HG02588 (cell line): ENCODE measurements around the gene SYCP2L.
"Not testable (repeated sequence)": the region's sequence is repeated elsewhere in the genome, so short reads cannot be mapped to it uniquely, and the experiment has no call there.

ENCODE experiments used
- ATAC-seq: cut with Tn5 transposase; IDR thresholded peaks from one replicate; pipeline ENCODE4 v1.9.1; 2021; ENCODE audit warnings: mild to moderate bottlenecking, moderate library complexity; ENCODE audit not compliant: unreplicated experiment

SYCP2L gene

DNA sequence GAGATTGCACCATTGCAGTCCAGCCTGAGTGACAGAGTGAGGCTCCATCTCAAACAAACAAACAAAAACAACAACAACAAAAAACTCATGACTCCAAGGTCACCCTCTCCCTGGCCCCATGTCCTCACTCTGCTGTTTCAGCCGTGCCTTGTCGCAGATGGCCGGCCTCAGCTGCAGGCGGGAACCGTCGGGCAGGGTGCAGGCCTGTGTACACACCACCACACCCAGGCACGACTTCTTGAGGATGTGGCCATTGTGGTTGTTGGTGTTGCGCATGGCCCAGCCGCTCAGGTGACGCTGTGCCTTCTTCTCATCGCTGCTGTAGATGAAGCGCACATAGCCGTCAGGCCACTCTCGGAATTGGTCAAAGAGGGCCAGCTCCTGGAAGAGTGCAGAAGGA is 9.8 kb upstream of the SYCP2L start:
- ATAC-seq, result no peak

DNA sequence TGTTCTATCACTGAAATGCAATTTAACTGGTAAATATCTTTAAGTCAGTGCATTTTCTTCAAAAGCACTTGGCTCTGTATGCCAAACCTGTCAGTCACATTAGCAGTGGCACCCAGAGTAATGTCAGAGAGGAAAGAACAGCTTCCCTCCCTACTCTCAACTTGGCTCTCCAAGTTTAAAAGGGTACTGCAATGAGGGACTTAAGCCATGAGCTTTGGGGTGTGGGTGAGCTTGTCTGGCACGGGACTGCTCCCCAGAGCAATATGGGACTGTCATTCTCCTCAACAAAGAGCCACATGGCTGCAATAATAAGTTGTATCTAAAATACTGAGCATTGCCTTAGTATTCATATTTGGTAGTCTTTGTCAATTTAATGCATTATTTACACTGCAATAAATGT is 9.0 kb upstream of the SYCP2L start:
- no peak for ATAC-seq

DNA sequence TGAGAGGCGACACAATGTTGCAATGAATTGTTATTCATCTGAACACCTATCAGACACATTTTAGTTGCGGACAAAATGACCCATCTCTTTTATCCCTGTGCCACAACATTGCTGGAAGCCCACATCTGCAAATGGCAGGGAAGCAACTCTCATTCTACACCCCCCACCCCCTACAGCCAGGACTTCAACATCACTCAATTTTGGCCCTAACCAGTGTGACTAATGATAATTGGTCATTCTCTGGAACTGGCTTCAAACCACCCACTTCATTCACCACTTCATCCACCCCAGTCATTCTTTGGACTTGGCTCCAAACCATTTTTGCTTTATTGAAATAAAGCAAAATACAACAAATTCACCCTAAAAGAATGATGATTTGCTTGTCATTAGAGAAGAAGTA is 6.5 kb upstream of the SYCP2L start:
- no peak for ATAC-seq

DNA sequence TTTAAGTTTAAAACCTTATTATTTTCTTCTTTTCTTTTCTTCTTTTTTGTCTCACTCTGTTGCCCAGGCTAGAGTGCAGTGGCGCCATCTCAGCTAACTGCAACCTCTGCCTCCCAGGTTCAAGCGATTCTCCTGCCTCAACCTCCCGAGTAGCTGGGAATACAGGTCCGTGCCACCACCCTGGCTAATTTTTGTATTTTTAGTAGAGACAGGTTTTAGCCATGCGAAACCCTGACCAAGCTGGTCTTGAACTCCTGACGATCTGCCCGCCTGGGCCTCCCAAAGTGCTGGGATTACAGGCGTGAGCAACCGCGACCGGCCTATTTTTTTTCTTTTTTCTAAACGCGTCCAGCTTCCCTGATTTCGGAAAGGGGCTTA is 4.6 kb upstream of the SYCP2L start:
- not testable (repeated sequence) for ATAC-seq

DNA sequence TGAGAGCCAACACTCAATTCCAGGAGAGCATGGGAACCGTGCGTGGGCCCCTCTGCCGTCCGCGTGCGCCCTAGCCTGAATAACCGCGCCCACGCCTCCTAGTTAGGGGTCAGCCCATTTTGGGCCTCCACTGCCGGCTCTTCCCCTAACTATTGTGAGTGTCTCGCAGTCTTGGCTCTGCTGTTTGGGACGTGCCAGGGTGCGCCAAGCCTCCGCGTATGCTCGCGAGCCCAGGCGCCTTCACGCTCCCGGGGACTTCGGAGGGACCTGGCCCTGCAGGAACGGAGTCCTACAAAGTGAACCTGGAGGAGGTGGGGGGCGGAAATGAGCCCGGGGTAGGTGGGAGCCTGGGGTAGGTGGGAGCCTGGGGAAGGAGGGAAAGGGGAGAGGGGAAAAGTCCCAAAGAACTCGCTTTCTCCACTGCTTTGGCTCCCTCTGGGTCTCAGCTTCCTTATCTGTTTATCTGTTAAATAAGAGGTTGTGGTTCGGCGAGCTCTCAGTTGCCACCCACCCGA is 4.1 kb upstream of the SYCP2L start:
- ATAC-seq, result no peak

DNA sequence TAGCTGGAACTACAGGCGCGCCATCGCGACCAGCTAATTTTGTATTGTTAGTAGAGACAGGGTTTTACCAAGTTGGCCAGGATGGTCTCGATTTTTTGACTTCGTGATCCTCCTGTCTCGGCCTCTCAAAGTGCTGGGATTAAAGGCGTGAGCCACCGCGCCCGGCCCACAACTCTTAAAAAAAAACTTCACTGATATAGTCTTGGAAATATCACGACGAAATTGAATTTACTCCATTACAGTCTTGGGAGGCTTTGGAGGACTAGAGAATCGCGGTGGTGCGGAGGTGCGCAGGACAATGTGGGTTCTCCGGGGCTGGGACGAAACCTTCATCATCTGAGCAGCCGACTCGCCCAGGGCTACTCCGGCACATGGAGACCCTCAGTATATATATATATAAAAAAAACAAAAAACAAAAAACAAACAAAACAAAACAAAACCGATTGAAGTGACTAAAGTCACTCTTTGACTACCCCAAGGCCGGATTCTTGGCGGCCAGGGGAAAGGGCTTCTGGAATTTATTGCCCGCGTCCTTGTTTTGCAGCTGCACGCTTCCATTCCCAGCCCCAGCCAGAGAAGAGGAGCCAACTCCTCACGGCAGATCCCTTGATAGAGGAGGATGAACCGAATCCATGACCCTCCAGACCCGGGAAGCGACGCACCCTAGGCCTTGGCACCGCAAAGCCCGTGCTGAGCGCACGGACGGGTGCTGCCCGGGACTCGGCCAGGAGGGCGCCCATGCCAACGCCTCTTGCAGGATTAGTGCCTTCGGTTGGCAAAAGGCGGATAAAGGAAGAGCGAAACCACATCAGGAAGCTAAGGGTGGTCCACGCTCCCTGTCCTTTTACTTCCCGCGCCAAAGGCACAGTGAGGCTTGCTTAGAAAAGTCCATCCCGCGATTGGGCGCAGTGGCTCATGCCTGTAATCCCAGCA is 3.3 kb upstream of the SYCP2L start:
- no peak for ATAC-seq

DNA sequence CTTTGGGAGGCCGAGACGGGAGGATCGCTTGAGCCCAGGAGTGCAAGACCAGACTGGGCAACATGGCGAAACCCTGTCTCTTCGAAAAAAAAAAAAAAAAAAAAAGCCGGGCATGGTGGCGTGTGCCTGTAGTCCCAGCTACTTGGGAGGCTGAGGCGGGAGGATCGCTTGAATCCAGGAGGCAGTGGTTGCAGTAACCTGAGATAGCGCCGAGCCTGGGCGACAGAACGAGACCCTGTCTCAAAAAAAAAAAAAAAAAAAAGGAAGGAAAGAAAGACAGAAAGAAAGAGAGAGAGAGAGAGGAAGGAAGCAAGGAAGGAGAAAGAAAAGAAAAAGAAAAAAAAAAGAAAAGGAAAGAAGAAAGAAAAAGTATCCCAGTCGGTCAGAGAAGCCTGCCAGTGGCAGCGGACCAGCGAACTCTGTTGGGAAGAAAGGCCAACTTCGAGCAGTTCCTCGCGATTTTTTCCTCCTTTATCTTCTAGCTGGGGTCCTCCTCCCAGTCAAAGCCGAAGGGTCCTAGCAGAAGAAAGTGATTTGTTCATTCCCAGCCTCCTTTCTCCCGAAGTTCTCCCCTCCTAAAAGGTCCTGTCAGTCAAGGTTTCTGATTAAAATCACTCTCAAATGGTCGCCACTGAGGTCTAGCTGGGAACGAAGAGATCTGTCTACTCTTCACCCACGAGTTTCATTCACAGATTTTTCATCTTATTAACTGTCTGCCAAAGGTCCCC is 2.4 kb upstream of the SYCP2L start:
- ATAC-seq, result no peak

DNA sequence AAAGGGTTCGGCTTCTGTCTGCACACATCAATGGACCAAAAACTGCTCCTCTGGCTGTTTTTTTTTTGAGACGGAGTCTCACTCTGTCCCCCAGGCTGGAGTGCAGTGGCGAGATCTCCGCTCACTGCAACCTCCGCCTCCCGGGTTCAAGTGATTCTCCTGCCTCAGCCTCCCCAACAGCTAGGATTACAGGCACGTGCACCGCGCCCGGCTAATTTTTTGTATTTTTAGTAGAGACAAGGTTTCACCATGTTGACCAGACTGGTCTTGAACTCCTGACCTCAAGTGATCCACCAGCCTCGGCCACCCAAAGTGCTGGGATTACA is 524 bp upstream of the SYCP2L start:
- not testable (repeated sequence) for ATAC-seq

DNA sequence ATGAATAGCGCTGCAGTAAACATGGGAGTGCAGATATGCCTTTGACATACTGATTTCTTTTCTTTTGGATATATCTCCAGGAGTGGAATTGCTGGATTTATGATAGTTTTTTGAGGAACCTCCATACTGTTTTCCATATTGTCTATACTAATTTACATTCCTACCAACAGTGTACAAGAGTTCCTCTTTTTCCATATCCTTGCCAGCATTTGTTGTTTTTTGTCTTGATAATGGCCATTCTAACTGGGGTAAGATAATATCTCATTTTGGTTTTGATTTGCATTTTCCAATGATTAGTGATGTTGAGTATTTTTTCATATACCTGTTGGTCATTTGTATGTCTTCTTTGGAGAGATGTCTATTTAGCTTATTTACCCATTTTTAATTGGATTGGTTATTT is 3.3 kb downstream of the SYCP2L start:
- no peak for ATAC-seq

DNA sequence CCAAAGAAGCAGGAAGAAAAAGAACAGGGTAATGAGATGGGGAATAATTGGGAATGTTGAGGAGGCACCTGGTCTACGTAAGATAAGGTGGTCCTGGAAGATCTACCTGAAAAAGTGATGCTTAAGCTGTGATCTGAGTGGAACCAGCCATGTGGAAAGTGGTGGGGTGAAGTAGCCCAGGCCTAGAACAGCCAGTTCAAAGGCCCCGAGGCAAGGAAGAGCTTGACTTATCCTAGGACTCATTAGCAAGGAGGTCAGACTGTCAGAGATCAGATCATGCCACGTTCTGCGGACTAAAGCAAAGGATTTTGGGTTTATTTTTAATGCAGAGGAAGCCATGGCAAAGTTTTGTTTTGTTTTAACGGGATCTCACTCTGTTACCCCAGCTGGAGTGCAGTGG is 5.1 kb downstream of the SYCP2L start:
- no peak for ATAC-seq

DNA sequence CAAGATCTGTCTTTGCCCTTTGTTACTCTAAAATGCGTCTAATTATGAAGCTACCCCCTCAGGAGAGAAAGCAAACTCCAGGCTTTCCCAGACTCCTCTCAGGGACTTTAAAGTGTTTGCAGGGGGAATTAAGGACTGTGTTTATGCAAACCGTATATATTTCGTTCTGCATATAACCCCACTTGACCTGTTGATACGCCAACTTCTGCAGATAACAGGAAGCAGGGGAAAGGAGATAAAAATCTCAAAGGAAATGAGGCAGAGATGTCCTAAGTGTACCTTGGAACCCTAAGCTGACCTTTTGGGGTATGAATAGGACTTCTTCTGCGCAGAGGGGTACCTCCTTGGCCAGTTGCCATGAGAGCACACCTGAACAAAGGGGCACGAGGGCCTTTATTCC is 8.1 kb downstream of the SYCP2L start:
- ATAC-seq, result no peak

DNA sequence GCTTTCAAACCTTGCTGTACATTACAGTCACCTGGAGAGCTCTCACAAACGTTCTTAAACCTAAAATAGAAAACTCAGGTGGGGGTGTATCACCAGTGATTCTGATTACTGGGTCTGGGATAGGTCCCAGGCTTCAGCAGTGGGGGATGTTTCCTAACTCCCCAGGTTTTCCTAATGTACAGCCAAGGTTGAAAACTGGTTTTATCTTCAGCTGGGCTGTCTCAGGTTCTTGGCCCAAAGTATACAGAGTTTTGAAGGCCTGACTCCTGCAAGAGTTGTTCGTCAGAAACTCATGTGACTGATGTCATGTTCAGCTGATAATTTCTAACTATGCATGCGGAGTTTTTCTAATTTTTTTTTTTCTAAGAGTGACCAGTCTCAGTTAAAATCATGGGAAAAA is 9.8 kb downstream of the SYCP2L start:
- no peak for ATAC-seq

DNA sequence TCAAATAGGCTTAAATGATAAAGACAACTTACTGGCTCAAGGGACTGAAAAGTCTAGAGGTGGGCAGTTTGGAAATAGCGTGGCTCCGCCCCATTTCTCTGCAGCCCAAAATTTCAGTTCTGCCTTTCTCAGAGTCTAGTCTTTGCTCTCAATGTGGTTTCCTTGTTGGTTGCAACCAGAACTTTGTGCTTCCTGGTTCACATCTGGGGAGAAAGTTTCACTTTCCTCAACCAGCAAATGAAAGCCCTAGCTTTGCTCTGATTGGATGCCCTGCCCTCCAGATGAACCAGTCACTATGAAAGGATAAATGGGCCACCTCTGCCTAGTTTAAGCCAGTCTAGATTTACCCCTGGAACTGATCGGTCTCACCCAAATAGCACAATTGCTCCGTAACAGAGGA is 14.9 kb downstream of the SYCP2L start:
- peak; percentile 93 for ATAC-seq

DNA sequence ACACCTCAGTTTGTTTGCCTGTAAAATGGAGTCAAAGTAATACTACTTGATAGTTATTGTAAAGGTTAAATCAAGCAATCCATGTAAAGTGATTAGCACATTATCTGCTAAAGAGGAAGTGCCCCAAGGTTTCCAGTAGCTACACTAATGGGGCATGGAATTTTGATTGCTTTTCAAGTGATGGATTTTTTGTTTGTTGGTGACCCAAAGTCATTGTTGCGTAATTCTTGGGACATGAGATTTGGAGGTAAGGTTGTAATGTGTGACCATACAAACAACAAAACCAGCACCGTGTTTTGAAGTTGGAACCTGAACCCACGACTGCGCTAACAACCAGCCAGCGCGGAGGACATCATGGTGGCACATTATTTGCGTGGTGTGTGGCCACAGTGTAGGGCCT is 17.2 kb downstream of the SYCP2L start:
- no peak for ATAC-seq

DNA sequence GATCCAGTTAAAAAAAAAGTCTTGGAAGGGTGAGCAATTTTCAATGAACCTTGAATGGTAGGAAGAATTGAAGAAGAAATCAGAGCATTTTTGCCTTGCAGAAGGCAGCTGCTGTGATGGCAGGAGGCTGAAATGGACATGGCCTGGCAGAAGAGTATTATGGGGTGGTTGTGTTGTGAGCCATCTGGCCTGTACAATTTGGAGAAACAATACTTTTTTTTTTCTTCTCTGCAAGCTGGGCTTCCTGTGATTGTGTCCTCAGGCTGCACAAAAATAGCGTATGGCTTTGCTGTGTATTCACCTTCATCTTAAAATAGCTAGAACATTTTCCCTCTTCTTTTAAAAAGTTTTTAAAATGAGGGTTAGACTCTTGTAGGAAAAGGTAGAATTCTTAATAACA is 21.4 kb downstream of the SYCP2L start:
- no peak for ATAC-seq

DNA sequence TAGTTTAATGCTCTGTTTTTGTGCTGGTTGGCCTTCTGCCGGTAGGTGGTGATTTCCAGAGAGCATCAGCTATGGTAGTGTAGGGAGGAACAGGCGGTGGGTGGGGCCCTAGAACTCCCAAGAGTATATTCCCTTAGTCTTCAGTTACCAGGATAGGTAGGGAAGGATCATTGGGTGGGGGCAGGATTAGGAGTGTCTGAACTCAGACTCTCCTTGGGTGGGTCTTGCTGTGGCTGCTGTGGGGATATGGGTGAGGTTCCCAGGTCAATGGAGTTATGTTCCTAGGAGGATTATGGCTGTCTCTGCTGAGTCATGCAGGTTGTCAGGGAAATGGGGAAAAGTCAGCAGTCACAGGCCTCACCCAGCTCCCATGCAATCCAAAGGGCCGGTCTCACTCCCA is 32.7 kb downstream of the SYCP2L start:
- ATAC-seq, result not testable (repeated sequence)

DNA sequence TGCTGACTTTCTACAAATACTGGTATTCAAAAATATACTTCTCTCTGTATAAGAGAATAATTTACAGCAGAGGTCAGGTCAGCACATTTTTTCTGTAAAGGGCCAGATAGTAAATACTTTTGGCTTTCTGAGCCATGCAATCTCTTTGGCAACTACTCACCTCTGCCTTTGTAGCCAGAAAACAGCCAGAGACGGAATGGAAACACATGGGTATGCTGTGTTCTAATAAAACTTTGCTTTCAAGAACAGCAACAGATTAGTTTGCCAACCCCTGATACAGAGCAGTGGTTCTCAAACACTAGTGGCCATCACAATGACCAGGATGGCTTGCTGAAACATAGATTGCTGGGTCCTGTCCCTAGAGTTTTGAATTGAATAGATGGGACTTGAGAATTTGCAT is 46.3 kb downstream of the SYCP2L start:
- ATAC-seq, result no peak

DNA sequence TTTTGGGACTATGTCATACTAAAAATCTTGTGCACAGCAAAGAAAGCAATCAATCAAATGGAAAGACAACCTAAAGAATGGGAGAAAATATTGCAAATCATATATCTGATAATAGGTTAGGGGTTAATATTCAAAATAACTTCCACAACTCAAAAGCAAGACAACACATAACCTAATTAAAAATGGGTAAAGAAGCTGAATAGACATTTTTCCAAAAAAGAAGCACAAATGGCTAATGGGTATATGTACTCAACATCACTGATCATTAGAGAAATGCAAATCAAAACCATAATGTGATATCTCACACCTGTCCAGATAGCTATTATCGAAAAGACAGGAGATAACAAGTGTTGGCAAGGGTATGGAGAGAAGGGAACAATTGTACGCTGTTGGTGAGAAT is 53.0 kb downstream of the SYCP2L start:
- ATAC-seq, result no peak

DNA sequence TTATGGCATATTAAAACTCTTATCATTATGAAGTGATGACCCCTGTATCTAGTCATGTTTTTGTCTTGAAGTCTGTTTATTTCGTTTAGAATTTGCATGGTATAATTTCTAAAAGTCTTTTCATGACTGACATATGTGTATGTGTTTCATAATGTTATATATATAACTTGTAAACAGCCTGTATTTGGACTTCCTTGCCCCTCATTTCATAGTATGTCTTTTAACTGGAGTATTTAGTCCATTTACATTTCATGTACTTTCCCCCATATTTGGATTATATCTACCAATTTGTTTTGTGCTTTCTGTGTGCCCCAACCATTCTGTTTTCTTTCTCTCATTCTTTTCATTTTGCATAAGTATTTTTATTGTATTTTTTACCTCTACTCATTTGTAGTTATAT is 59.0 kb downstream of the SYCP2L start:
- ATAC-seq, result no peak

DNA sequence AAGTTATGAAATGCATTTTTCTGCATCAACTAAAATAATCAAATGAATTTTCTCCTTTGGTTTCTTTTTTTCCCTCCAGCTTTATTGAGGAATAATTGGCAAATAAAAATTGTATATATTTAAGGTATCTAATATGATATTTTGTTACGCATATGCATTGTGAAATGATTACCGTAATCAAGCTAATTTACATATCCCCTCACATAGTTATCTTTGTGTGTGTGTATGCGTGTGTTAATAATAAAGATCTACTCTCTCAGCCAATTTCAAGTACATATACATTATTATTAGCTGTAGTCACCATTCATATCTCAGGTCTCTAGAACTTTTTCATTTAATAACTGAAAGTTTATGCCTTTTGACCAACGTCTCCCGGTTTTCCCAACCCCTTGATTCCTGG is 61.1 kb downstream of the SYCP2L start:
- ATAC-seq, result no peak

DNA sequence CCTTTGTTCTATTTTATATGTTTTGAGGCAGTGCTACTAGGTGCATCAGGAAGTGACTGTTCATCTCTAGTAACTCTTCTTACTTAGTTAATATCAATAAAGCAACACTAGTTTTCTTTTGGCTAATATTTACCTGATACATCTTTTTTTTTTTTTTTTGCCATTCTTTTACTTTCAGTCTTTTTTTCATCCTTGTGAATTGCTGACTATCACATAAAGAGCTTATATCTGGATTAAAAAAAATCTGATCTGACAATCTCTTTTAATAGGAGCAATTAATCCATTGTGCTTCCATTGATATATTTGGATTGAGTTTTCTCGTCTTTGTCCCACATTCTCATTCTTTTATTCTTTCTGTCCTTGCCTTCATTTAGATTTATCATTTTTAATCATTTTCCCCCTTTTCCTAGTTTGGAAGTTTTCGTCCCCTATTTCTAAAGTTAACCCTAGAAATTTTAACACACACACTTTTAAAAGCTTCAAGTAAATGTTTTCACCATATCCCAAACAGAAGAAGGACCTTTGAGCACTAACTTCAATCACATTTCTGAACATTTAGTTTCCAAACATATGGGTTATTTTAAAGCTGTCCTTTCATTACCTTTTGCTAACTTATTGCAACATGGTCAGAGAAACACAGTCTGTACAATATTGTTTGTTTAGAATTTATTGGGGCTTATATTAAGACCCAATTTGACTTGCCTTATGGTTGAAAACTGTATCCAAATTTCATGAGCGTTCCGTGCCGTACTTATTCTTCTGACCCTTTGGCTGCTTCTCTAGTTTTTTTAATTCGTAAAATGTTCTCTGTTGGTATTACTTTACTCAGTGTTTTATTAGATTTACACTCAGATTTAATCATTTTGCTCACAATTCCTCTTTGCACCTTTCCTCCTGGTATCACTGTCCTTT is 63.0 kb downstream of the SYCP2L start:
- no peak for ATAC-seq
